GM21529 (cell line): ENCODE results near the gene BACH2.
"Not testable (repeated sequence)": the region's sequence is repeated elsewhere in the genome, so short reads cannot be mapped to it uniquely, and the experiment has no call there.

Source experiments
- ATAC-seq: cut with Tn5 transposase; IDR thresholded peaks from one replicate; pipeline ENCODE4 v1.9.1; 2021; ENCODE audit not compliant: unreplicated experiment

Gene BACH2

DNA sequence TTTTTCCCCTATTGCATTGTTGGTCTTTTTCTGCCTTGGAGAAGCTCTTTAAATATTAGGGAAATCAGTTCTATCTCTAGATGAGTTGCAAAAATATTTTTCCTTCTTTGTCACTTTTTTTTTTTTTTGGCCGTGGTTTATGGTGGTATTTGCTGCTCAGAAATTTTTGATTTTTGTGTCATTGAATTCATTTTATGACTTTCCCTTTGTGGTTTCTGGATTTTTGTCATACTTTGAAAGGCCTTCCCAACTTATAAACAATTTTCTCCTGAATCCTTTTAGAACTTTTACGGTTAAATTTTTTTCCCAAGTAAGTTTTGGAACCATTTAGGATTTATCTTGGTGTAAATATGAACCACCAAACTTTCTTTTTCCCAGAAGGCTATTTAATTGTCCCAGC lies 256.7 kb downstream of the BACH2 start:
- no peak for ATAC-seq

DNA sequence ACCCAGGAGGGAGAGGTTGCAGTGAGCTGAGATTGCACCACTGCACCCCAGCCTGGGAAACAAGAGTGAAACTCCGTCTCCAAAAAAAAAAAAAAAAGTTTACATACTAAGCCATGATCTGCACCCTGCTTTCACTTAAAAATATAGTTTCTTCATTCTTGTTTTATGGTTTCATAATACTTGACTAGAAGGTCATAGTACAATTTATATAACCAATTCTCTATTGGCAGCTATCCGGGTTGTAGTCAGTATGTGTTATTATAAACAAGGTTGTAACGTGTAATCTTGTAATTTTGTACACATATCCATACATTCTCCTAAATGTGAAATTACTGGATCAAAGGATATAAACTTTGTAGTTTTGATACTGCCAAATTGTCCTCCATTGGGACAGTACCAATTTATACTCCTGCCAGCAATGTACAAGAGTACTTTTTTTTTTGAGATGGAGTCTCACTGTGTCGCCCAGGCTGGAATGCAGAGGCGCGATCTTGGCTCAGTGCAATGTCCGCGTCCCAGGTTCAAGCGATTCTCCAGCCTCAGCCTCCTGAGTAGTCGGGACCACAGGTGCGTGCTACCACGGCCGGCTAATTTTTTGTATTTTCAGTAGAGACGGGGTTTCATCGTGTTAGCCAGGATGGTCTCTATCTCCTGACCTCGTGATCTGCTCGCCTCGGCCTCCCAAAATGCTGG lies 257.5 kb downstream of the BACH2 start:
- ATAC-seq: no peak

DNA sequence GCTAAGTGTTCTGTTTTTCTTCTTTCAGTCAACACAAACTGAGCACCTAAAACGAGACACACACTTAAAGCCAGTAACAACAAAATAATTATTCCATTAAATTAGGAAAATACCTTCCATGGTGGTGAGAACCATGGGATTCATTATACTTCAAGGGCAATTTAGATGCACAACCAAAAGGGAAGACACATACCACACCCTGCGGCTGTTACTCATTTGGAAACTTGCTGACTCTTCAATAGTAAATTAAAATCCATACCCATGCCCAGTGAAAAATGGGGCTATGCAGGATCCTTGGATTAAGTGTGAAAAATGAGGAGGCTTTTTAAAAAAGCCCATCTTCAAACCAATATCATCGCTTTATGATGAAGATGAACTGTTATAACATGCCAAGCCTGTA lies 259.7 kb downstream of the BACH2 start:
- ATAC-seq: no peak

DNA sequence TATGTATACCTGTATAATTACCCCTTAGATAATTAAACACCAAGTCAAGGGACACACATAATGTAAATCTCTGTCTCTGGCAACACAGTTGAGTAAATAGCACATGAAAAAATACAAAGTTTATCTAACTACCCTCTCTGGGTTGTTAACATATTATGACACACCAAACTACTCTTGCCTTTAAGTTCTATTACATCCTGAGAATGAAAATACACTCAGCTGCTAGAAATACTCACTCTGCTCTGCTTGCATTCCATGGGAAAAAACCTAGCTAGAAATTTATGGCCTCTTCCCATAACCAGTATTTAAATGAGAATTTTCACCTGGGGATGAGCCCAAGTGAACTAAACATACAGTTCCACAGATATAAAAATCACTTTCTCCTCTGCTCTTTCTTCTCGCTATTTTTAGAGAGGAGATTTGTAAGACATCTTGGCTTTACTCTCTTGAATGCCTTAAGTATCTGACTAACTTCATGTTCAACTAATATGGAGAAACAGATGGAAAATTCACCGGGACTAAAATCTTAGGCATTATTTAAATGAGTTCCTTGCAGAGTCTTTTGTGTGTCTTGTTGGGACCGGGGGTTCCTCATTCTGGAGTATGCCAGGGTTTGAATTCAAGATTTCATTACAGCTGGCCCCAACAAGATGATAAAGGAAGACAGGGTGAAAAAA lies 261.5 kb downstream of the BACH2 start:
- ATAC-seq: no peak

DNA sequence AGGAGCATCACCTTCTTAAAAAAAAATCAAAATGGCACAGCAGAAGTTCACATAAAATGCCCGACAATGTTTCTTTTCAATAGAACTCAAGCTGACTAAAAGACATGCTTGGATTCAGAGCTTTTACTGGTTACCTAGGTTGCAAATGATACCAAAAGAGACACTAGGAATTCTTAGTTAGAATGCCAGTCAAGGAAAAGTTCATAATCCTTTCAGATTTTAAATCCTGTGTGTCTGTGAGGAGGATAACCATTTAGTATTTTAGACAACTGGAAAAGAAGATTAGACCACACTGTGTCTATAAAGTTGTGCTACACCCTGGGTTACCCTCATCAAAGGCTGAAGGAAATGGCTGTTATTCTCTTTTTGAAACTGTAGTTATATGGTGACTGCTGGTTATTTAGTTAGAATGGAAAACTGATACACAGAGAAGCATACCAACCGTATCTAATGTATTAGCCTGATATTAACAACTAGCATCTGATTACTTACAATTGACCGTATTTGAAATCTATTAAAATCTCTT lies 262.8 kb downstream of the BACH2 start:
- no peak for ATAC-seq

DNA sequence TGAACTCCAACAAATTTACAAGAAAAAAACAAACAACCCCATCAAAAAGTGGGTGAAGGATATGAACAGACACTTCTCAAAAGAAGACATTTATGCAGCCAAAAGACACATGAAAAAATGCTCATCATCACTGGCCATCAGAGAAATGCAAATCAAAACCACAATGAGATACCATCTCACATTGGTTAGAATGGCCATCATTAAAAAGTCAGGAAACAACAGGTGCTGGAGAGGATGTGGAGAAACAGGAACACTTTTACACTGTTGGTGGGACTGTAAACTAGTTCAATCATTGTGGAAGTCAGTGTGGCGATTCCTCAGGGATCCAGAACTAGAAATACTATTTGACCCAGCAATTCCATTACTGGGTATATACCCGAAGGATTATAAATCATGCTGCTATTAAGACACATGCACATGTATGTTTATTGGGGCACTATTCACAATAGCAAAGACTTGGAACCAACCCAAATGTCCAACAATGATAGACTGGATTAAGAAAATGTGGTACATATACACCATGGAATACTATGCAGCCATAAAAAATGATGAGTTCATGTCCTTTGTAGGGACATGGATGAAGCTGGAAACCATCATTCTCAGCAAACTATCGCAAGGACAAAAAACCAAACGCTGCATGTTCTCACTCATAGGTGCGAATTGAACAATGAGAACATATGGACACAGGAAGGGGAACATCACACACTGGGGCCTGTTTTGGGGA lies 264.0 kb downstream of the BACH2 start:
- not testable (repeated sequence) for ATAC-seq

DNA sequence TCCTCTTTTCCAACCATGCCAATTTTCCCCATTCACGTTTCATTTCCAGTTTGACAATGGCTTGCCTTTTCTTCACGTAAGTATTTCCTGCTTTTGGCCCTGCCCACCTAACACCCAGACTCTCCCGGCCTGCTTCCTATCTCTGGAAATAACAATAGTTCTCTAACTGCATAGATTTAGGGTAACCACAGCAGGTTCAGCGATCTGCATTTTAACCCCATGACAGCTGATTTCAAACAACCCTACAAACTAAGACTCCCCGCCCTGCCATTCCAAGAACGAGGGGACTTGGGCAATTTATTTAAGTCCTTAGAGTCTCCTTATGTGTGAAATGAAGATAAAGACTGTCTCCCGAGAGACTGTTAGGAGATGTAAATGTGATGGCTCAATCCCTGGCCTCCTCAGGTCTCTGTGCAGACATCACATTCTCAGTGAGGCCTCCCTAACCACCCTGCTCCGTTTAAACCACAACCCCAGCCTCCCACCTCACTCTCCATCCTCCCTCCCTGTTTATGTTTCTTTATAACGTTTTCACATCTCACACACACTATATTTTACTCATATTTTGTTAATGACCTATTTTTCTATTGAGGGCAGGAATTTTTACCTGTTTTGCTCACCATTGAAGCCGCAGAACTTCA lies 267.5 kb downstream of the BACH2 start:
- no peak for ATAC-seq

DNA sequence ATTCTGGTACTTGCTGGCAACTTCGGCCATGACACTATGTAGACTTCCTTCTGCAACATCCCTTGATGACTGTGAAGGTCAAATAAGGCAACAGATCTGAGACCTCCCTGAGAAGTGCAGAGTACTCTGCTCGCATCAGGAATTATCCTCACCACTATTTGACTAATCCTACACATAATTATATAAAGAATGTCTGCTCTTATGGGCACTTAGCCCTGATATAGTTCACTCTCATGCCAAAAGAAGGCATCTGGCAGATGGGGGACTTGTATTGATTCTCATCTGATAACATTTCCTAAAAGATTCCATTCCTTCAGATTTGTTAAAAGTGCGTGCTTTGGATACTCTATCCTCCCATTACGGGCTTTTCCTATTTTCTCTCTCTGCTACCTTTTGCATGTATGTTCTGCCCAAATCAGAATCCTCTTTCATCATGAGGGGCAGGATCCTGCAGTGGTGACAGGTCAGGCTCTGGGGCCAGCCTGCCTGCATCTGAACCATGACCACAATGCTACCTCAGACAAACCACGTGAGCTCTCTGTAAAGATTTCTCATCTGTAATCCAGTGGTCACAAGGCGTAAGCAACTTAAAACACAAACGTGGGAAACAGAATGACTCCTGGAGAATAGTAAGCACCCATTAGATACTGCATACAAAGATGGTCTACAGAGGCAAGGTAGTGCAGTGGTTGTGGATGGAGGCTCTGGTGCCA lies 268.4 kb downstream of the BACH2 start:
- no peak for ATAC-seq

DNA sequence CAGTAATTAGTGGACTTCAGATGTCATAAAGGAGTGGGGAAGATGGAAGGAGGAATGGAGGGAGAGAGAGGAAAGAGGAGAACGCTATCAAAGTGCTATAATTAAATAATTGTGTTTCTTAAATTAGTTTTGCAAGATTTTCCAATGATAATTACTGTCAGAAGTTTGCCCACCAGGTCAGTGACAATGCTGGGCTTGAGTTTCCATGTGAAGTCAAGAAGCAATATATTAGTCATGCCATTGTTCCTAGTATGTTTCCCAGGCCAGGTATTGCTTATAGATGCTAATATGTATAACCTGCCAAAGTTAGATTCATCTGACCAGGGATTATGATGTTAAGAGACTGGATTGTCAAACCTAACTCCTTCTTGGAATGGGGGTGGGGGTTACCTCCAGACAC lies 270.4 kb downstream of the BACH2 start:
- ATAC-seq: no peak

DNA sequence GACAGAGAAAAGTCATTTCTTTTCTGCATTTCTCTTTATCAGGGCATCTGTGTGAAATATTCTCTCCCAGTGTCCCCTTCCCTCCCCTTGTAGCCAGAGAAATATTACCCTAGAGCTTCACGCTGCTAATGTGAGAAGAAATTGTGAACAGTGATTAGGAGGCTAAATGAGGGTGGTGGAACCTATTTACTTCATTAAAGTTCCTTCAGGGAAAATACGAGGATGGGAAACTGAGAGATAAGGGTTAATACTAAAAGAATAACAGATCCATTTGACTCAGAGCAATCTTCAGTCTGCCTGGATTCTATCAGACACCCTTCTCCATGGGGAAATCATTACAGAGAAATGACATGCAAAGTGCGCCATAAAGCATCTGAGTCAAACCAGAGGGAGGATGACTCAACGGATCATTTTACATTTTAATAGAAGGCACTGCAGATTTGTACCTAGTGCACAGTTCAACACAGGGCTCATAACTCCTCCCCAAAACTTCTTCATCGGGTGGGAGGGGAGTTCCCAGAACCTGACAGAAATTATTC lies 271.1 kb downstream of the BACH2 start:
- ATAC-seq: no peak

DNA sequence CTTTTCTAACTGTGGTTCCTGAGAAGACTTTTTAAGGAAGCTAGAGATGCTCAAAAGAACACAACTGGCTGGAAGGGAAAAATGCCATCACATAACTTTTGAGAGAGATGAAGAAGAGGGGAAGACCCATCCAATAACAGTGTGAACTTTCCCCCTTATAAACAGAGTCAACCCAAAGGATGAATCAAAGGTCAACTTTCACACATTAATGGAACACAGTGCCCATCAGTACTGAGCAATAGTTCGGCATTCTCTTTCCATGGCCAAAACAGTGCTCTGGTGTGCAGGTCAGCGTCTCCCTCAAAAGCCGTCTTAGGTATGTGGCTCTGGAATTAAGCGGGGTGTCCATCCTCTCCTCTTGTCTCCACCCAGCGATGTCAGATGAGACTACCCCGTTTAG lies 272.0 kb downstream of the BACH2 start:
- ATAC-seq: no peak

DNA sequence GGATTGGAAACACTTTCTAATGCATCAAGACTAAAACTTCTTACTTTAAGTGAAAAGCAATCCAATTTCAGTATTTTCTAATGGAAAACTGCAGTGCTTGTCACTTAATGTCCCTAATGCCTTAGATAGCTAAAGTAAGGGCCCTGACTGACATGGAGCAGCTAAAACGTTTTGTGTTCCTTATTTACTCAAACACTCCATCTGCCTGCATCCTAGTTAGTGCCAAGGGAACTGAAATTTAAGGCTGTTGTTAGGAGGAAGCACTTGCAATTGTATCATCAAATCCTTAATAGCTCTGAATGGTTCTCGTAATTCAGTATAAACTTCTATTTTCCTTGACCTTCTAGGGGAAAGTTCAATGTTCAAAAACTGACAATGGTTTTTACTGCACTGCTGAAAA lies 274.9 kb downstream of the BACH2 start:
- no peak for ATAC-seq

DNA sequence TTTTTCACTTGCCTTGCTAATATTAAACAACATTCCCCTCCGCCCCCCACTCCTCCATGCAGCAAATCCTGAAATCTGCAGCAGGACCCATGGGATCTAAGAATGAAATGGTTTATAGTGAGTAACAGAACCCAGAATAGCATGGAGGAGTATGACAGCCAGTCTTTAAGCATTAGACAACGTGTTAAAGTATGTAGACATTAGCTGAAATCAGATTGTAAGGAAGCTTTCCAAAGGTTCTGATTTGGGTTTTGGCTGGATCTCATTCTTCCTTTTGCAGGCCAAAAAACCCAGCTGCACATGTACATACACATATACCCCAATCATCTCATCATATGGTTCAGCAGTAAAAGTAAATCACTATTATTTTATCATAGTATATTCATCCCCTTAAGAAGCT lies 275.9 kb downstream of the BACH2 start:
- ATAC-seq: no peak

DNA sequence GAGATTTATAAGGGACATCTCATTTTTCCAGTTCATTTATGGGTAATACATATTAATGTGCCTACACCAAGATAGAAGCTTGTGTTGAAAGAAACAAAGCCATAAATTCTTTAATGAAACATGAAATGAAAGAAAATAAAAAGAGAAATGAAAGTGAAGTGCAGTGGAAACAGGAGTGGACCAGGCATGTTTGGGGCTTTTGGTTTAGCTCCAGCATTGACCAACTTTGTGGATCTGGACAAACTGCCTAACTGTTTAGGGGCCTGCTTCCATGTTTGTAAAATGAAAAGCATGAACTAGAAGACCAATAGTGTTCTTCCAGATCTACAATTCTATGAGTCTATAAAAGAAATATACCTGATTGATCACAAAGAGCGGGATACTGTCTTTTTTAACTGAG lies 277.4 kb downstream of the BACH2 start:
- ATAC-seq: no peak

DNA sequence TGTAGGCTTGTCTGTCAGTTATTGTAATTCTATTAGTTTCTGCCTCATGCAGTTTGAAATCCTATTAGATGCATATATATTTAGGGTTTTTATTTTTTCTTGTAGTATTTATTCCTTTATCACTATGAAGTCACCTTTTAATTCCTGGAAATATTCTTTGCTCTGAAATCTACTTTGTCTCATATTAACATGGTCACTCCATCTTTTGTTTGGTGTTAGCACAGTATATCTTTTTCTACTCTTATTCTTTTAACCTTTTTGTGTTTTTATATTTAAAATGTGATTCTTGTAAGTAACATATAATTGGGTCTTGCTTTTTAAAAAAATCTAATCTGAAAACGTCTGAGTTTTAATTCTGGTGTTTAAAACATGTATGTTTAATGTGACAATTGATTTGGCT lies 280.8 kb downstream of the BACH2 start:
- no peak for ATAC-seq

DNA sequence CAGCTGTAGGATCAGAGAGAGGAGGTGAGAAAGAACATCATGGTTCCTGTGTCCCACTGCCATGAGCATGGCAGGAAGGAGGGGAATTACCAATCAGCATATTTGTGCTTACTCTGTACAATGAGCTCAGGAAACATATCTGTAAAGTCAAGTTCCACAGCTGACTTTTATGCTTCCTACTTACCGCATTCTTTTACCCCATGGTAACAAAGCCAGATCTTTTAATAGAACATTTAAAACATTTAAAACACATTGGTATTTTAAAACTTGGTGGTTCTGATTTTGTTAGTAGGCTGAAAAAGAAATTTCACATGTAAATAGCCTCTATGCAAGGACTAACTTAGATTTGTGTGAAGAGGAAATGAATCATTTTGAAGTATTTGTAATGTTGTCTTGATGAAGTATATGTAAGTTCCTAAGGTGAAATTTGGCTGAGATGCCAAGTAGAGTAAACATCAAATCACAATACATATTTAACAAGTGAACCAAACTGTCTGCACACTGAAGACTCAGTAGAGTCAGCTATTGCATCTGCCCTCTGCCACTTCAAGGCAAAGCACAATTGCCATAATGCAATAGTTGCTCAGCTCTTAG lies 287.6 kb downstream of the BACH2 start:
- ATAC-seq: no peak

DNA sequence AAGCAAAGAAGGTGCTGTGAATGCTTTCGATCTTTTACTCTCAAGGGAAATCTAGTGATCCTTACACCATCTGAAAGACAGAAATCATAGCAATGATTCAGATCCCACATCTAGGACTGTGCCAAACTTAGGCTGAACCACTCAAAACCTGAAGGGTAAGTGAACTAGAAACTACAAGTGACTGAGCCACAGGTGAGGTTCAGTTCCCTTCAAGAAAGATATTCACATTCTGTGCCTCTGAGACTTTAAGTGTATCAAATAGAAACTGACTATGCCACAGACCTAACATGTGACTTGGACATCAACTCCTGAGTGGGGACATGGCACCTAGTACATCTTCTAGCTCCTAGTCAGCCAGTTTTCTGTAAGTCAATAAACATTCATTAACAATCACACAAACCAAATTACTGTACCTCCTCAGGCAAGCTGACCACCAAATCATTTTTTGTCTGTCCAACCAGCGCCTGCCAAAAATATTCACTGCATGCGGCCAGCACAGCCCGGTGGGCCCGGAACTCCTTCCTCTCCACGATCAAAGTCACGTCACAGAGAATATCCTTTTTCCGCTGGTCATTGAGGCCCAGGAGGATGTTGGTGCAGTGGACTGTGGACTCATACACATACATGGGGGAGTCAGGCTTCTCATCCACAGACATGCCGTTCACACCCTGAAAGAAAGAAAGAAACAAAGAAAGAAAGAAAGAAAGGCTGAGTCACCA lies 288.3 kb downstream of the BACH2 start:
- ATAC-seq: peak; percentile 75

DNA sequence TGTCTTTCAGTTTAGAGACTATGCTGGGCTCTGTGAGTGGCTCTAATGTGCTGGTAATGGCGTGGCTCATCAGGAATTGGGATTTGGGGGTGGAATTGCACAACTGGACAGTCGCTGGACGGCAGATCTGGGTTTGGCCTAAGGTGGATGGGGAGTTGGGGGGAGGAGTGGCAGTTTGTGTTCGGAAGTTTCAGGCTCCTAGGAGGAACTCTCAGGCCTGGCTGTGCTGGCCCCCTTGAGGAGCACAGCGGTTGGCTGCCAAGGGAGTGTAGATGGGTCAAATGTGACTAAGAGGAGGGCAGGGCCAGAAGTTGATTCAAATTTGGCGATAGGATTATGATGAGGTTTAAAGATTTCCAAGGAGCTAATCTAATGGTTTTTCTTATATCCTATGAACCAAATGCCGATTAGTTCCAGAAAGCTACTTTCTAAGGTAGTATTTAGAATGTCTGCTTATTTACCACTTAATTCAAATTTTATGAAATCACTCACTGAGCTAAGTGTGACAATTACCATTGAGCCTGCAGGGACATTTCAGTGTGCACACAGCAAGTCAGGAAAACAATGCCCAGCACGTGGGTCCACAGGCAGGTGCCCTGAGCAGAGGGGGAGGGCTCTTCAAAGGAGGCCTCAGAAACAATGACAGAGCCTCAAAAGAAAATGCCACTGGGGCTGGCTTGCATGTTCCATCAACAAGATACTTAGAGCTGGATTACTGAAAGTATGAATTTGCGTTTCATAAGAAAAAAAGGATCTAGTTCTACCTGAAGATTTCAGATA lies 291.4 kb downstream of the BACH2 start:
- ATAC-seq: no peak

DNA sequence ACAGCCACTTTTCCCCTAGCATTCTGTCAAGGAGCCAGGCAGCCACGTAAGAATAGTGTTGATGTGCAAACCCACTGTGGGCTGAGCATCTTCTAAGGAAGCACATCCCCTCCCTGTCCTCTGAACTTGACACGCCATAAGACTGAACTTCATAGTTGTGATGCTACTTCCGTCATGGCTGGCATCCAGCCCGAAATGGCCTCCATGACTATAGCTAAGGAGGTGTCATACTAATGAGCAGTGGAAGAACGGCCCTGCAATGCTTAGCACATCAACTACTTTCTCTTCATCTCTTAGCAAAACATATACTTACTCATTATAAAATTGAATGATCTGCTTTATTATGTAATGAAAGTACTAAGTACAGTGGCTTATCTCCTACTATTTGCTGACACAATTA lies 292.1 kb downstream of the BACH2 start:
- ATAC-seq: no peak
